ENCODE data around the gene RAP1A.

Gene RAP1A

DNA sequence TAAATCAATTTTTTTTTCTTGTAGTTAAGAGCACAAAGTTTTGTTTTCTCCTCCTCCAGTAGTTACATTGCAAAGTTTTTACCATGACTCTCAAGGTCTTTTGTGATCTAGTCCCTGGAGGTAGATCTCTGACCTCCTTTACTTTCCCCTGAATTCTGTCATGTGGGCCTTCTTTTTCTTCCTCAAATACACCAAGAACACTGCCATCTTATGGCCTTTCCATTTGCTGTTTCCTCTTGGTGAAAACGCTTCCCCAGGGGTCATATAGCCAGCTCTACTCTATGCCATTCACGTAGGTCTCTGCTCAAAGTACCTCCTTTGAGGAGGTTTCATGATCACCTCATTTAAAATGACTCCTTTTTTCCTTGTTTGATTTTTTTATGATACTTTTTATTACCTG is 138.8 kb downstream of the RAP1A start:
- DNase-seq (ENCODE audit: low read depth): no peak

- DNase-seq (ENCODE audit: low read depth): no peak
These were observed 142.1 kb downstream of the RAP1A start for GRCh38 chr1:111761717-111762116.

GRCh38 chr1:111762332-111762731 is 142.7 kb downstream of the RAP1A start:
- no peak for DNase-seq (ENCODE audit: low read depth)
